HCT116 (cell line): ENCODE measurements around the gene FATE1. TPM values are rescaled to one million over a fixed set of nuclear protein-coding genes. Genes with fewer than 3 reads are reported as not detected.
"Not testable (repeated sequence)": the region's sequence is repeated elsewhere in the genome, so short reads cannot be mapped to it uniquely, and the experiment has no call there.

Experiments used
- ATAC-seq: fragments of 200-7000 bp; cut with Tn5 transposase; 2 replicates; pipeline ENCODE4 v1.9.1; 2020; ENCODE audit warnings: mild to moderate bottlenecking, moderate library complexity
- BruUV-seq: library from RNA; stranded (reverse); fragments of 400-500 nt; replicated peaks from 2 replicates; lab custom pipeline; 2021; lab: Mats Ljungman, UMichigan
- CTCF ChIA-PET: fragments of 300-600 bp; sonication (Branson Sonifier 250); formaldehyde crosslinking; loops from one replicate; lab custom pipeline; 2021; ENCODE audit warnings: antibody characterized with exemption; lab: Charles Lee
- POLR2A ChIA-PET: fragments of 300-600, 350-600 bp; sonication (Branson Sonifier 250); formaldehyde crosslinking; loops from one replicate; lab custom pipeline; 2021; ENCODE audit warnings: antibody characterized with exemption; lab: Charles Lee
- RAD21 ChIA-PET, 2 experiments: fragments of 300-600 bp; sonication (Branson Sonifier 250); formaldehyde crosslinking; loops; one replicate each; lab custom pipeline; 2023; ENCODE audit warnings: low total read pairs in 2 of 2; ENCODE audit not compliant: uncharacterized antibody in 2 of 2, unreplicated experiment in 2 of 2, low non-redundant PET in 1 of 2; lab: Charles Lee
- DNase-seq: peaks from one replicate; pipeline ENCODE4 v3.0.0-alpha.2; 2010; ENCODE audit warnings: low read depth, low spot score
- H2AFZ ChIP-seq: fragments of 200-600 bp; shearing (Covaris generic), sonication (generic); 2 replicates; pipeline ENCODE4 v1.6.1; 2017; ENCODE audit warnings: low read depth, mixed run types, mixed read lengths, antibody characterized with exemption, low read length; ENCODE audit not compliant: poor library complexity, severe bottlenecking
- H3K27ac ChIP-seq: 2 replicates; pipeline ENCODE4 v1.5.1; 2012; ENCODE audit warnings: low read depth, low read length
- H3K27me3 ChIP-seq: fragments of 200-600 bp; sonication (generic); 2 replicates; pipeline ENCODE4 v1.6.1; 2016; ENCODE audit warnings: mixed run types, low read length, mixed read lengths; ENCODE audit not compliant: insufficient read depth
- H3K36me3 ChIP-seq, 2 experiments: fragments of 200-500 bp in 1 of 2; fragments of 200-600 bp in 1 of 2; sonication (Bioruptor generic) in 1 of 2; sonication (generic) in 1 of 2; 2 replicates each; pipeline versions ENCODE4 v1.5.1 to v1.6.1; 2014 to 2016; ENCODE audit warnings: low read length in 2 of 2, inconsistent platforms in 1 of 2, mixed read lengths in 1 of 2, mixed run types in 1 of 2; ENCODE audit not compliant: insufficient read depth in 2 of 2, control insufficient read depth in 1 of 2
- H3K4me1 ChIP-seq, 2 experiments: fragments of 200-600 bp in 1 of 2; sonication (generic) in 1 of 2; 2 replicates each; pipeline versions ENCODE4 v1.5.1 to v1.6.1; 2012 to 2017; ENCODE audit warnings: low read length in 2 of 2, inconsistent platforms in 1 of 2, mild to moderate bottlenecking in 1 of 2, mixed read lengths in 1 of 2, mixed run types in 1 of 2, moderate library complexity in 1 of 2; ENCODE audit not compliant: insufficient read depth in 2 of 2, control insufficient read depth in 1 of 2
- H3K4me2 ChIP-seq: fragments of 200-600 bp; sonication (generic); 2 replicates; pipeline ENCODE4 v1.6.1; 2017; ENCODE audit warnings: mixed run types, low read length, mixed read lengths
- H3K4me3 ChIP-seq, 2 experiments: fragments of 200-600 bp in 1 of 2; sonication (generic) in 1 of 2; replicated peaks in 1 of 2; 2 replicates each; pipeline ENCODE4 v1.5.1; 2011 to 2016; ENCODE audit warnings: low read length in 2 of 2, control low read depth in 1 of 2, low read depth in 1 of 2, mild to moderate bottlenecking in 1 of 2, mixed read lengths in 1 of 2, mixed run types in 1 of 2
- H3K79me2 ChIP-seq: fragments of 200-600 bp; sonication (generic); 2 replicates; pipeline ENCODE4 v1.6.1; 2017; ENCODE audit warnings: mild to moderate bottlenecking, mixed run types, low read length, moderate library complexity, mixed read lengths; ENCODE audit not compliant: insufficient read depth
- H3K9ac ChIP-seq: fragments of 200-600 bp; sonication (generic); 2 replicates; pipeline ENCODE4 v1.6.1; 2016; ENCODE audit warnings: low read length, mixed read lengths
- H3K9me2 ChIP-seq: fragments of 200-600 bp; sonication (generic), shearing (Covaris generic); 2 replicates; pipeline ENCODE4 v1.6.1; 2017; ENCODE audit warnings: mixed run types, mild to moderate bottlenecking, moderate library complexity; ENCODE audit not compliant: insufficient read depth
- H3K9me3 ChIP-seq, 2 experiments: fragments of 200-500 bp in 1 of 2; fragments of 200-600 bp in 1 of 2; sonication (Bioruptor generic) in 1 of 2; sonication (generic) in 1 of 2; 2 replicates each; pipeline ENCODE4 v1.6.1; 2014 to 2017; ENCODE audit warnings: low read length in 2 of 2, mixed read lengths in 2 of 2, inconsistent platforms in 1 of 2, low read depth in 1 of 2, mild to moderate bottlenecking in 1 of 2, mixed run types in 1 of 2, moderate library complexity in 1 of 2; ENCODE audit not compliant: control insufficient read depth in 1 of 2, insufficient read depth in 1 of 2
- H4K20me1 ChIP-seq: fragments of 200-600 bp; sonication (generic), shearing (Covaris generic); 2 replicates; pipeline ENCODE4 v1.6.1; 2017; ENCODE audit warnings: mixed run types, mild to moderate bottlenecking, moderate library complexity; ENCODE audit not compliant: insufficient read depth
- CEBPB ChIP-seq: IDR thresholded peaks from 2 replicates; pipeline ENCODE4 v1.6.1; 2012; ENCODE audit warnings: low read depth
- EGR1 ChIP-seq: IDR thresholded peaks from 2 replicates; pipeline ENCODE4 v1.6.1; 2012; ENCODE audit warnings: low read depth
- EZH2phosphoT487 ChIP-seq: fragments of 200-600 bp; IDR thresholded peaks from 2 replicates; pipeline ENCODE4 v1.6.1; 2018; ENCODE audit warnings: antibody characterized with exemption, borderline replicate concordance
- FOSL1 ChIP-seq: IDR thresholded peaks from 2 replicates; pipeline ENCODE4 v1.6.1; 2012; ENCODE audit warnings: low read depth
- POLR2A ChIP-seq: IDR thresholded peaks from 2 replicates; pipeline ENCODE4 v1.7.0; 2011; ENCODE audit warnings: borderline replicate concordance; ENCODE audit not compliant: insufficient read depth, insufficient read length; ENCODE audit errors: extremely low read depth
- RAD21 ChIP-seq: IDR thresholded peaks from 2 replicates; pipeline ENCODE4 v1.6.1; 2012; ENCODE audit warnings: low read depth, mild to moderate bottlenecking
- TCF7L2 ChIP-seq: IDR thresholded peaks from 2 replicates; pipeline ENCODE4 v1.7.0; 2011; ENCODE audit warnings: borderline replicate concordance, inconsistent platforms; ENCODE audit not compliant: insufficient read depth, insufficient read length; ENCODE audit errors: extremely low read depth
- ZFX ChIP-seq: fragments of 450-650 bp; IDR thresholded peaks from 2 replicates; pipeline ENCODE4 v1.6.1; 2017
- intact Hi-C: fragments of 100-400 bp; cut with micrococcal nuclease; formaldehyde crosslinking; loops from 2 replicates; pipeline ENCODE4 v1.10.0; 2022
- total RNA-seq: library from RNA; stranded (reverse); gene quantifications from one replicate; pipeline ENCODE4 v1.2.1, GENCODE V29; 2021; ENCODE audit not compliant: unreplicated experiment
- TF ChIP-seq, protein P1 (sequence below), 3 experiments: fragments of 200-600 bp in 1 of 3; sonication (generic) in 1 of 3; IDR thresholded peaks in 2 of 3; conservative IDR thresholded peaks in 1 of 3; 2 replicates each; pipeline ENCODE4 v1.5.1; 2012 to 2017; ENCODE audit warnings: low read depth in 2 of 3, low read length in 2 of 3, antibody characterized with exemption in 1 of 3, borderline replicate concordance in 1 of 3, control low read depth in 1 of 3, mild to moderate bottlenecking in 1 of 3, mixed read lengths in 1 of 3, mixed run types in 1 of 3, moderate library complexity in 1 of 3; ENCODE audit not compliant: insufficient read depth in 1 of 3
- TF ChIP-seq, protein P2 (sequence below): IDR thresholded peaks from 2 replicates; pipeline ENCODE4 v1.6.1; 2012

Gene FATE1
- total RNA-seq, 1 experiment from 2014 or later, result not detected

DNA sequence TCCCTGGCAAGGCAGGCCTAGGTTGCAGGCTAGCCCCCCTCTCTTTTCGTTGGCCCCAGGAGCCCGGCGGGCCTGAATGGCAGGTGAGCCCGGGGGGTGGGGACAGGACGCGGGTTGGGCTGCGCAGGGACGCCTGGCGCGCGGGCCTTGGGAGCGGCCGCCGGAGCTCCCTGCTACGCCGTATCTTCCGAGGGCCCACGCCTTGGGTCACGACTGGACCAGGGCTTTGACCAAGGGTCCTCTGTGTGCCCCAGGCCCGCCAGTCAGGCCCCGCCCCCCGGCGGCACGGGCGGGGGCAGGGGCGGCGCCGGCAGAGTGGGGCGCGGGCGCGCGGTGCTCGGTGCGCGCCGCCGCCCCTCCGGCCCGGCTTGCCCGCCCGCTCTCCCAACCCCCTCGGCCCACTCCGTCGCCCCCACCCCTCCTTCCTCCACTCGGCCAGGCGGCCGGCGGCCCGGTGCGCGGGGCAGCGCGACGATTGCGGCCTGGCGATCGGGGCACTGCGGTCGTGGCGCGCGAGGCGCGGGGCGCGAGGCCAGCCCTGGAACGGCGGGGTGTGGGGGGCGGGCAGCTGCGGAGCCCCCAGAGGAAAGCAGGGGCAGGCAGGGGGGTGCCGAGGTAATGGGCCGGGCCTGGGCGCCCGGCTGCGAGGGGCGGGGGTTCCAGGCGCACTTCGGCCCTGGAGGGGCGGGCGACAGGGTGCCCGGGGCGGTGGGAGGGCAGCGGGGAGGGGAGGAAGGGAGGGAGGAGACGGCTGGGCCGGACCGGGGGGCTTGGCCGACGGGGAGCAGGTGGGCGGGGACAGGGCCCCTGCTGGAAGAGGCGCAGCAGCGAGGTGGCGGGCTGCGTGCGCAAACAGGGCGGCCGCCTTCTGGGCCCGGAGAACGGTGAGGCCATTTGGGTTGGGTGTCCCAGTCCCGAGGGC, 20.9 kb upstream of the FATE1 start, which contains the start of gene PRRG3:
Gene PRRG3, plus strand, starts transcription at position 798 of the 922 bp plus-strand sequence. CDS start 3,357 bp downstream, outside the sequence.
- H4K20me1 ChIP-seq, result no peaks in the 10 kb centered on the region
- no peaks in the 10 kb centered on the region for H3K79me2 ChIP-seq
- H3K36me3 ChIP-seq, result no peaks in the 10 kb centered on the region
- H3K9me2 ChIP-seq, result no peaks in the 10 kb centered on the region
- H3K27ac ChIP-seq, result no peak within 1 kb of the TSS
- intact Hi-C loops, result no loop called here
- no peak within 1 kb of the TSS for H3K4me3 ChIP-seq
- DNase-seq, result no peak
- H3K9me3 ChIP-seq, result no peaks in the 10 kb centered on the region
- TF ChIP-seq RAD21 (no peak), EZH2phosphoT487 (no peak), ZFX (no peak)
- TF ChIP-seq, all 23 proteins: peak for 0
- no peak within 1 kb of the TSS for H3K9ac ChIP-seq
- no peaks in the 10 kb centered on the region for H3K27me3 ChIP-seq
- ChIA-PET CTCF (no interaction called here), POLR2A (no interaction called here), RAD21 (no interaction called here)
- ATAC-seq, result no peak
- no TSS peak for BruUV-seq
- H2AFZ ChIP-seq, result no peak within 1 kb of the TSS
- no peak within 1 kb of the TSS for H3K4me2 ChIP-seq
- H3K4me1 ChIP-seq, result no peaks in the 10 kb centered on the region

DNA sequence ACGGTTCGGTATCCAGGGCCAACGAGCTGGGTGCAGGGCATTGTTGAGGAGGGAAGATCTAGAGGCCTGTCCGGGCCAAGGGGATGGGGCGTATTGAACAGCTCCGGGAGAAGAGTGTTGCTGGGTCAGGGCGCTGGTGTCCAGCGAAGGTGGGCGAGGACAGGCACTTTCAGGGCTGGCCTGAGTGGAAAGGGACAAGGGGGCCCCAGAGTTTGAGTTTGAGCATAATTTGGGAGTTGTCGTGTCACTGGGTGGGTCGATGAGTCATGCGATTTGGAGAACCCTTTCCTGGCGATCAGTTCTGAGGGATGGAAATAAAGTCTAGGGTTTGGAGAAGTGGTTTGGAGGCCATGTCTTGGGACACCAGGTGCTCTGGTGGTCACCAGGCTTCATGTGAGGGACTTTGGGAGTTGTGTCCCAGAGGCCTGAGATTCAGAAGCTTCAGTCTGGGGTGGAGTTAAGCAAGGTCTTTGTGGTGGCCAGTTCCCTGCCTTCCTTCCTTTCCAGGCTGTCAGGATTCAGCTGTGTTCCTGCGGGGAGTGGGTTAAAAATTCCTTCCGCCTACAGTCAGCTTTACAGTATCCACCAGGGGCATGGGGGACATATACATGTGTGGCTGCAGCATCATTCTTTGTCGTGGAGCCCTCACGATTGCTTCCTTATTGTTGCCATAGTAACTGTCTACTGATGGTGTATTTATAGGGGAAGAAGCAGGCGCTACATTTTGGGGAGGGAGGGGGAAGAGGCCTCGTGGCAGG, 20.1 kb upstream of the FATE1 start:
- H3K4me3 ChIP-seq, result no peak overlapping the region
- H4K20me1 ChIP-seq, result no peaks in the 10 kb centered on the region
- H3K27me3 ChIP-seq, result no peaks in the 10 kb centered on the region
- H3K9me2 ChIP-seq, result no peaks in the 10 kb centered on the region
- no peaks in the 10 kb centered on the region for H3K79me2 ChIP-seq
- ChIA-PET CTCF (no interaction called here), RAD21 (no interaction called here), POLR2A (no interaction called here)
- H3K4me2 ChIP-seq, result no peak overlapping the region
- intact Hi-C loops, result no loop called here
- no peaks in the 10 kb centered on the region for H3K9me3 ChIP-seq
- H3K36me3 ChIP-seq, result no peaks in the 10 kb centered on the region
- no peak overlapping the region for H2AFZ ChIP-seq
- no peak for TF ChIP-seq TCF7L2
- no peak for TF ChIP-seq EGR1
- TF ChIP-seq, protein P1, sequence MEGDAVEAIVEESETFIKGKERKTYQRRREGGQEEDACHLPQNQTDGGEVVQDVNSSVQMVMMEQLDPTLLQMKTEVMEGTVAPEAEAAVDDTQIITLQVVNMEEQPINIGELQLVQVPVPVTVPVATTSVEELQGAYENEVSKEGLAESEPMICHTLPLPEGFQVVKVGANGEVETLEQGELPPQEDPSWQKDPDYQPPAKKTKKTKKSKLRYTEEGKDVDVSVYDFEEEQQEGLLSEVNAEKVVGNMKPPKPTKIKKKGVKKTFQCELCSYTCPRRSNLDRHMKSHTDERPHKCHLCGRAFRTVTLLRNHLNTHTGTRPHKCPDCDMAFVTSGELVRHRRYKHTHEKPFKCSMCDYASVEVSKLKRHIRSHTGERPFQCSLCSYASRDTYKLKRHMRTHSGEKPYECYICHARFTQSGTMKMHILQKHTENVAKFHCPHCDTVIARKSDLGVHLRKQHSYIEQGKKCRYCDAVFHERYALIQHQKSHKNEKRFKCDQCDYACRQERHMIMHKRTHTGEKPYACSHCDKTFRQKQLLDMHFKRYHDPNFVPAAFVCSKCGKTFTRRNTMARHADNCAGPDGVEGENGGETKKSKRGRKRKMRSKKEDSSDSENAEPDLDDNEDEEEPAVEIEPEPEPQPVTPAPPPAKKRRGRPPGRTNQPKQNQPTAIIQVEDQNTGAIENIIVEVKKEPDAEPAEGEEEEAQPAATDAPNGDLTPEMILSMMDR (IDR thresholded peaks at IDR 0.05 in 2 of 3, conservative IDR thresholded peaks at IDR 0.05 in 1 of 3; ENCODE audit: borderline replicate concordance in 1 of 3, insufficient read depth in 1 of 3, low read depth in 2 of 3, low read length in 2 of 3), result no peak
- TF ChIP-seq EZH2phosphoT487, result no peak
- no peak for TF ChIP-seq POLR2A
- no peak for TF ChIP-seq CEBPB
- no peak for TF ChIP-seq FOSL1
- TF ChIP-seq, protein P2, sequence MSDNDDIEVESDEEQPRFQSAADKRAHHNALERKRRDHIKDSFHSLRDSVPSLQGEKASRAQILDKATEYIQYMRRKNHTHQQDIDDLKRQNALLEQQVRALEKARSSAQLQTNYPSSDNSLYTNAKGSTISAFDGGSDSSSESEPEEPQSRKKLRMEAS, result no peak
- H3K27ac ChIP-seq, result no peak overlapping the region
- H3K9ac ChIP-seq, result no peak overlapping the region
- no peak for ATAC-seq
- no TSS peak for BruUV-seq
- no peak for DNase-seq
- no peaks in the 10 kb centered on the region for H3K4me1 ChIP-seq

DNA sequence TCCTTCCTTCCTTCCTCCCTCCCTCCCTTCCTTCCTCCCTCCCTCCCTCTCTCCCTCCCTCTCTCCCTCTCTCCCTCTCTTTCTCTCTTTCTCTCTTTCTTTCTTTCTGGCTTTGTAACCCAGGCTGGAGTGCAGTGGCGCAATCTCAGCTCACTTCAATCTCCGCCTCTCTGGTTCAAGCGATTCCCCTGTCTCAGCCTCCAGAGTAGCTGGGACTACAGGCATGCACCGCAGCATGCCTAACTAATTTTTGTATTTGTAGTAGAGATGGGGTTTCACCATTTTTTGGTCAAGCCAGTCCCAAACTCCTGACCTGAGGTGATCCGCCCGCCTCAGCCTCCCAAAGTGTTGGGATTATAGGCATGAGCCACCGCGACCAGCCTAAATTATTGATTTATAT, 18.8 kb upstream of the FATE1 start:
- intact Hi-C loops, H3K79me2 ChIP-seq, ATAC-seq, H3K27ac ChIP-seq, BruUV-seq, H3K4me3 ChIP-seq, H3K27me3 ChIP-seq, H2AFZ ChIP-seq, DNase-seq, H3K9me2 ChIP-seq, H3K4me2 ChIP-seq, CTCF ChIA-PET, H3K9me3 ChIP-seq, POLR2A ChIA-PET, H4K20me1 ChIP-seq, H3K9ac ChIP-seq, RAD21 ChIA-PET, H3K4me1 ChIP-seq, H3K36me3 ChIP-seq: not testable (repeated sequence)
